ENCODE results near the gene RNF112. TPM values are rescaled to one million over a fixed set of nuclear protein-coding genes. Genes with fewer than 3 reads are reported as not detected.

RNF112 gene
- total and polyA plus RNA-seq, 2 of the 13 experiments (the other 11 are each of a cell fraction or from before 2014, with no cell fraction given), result 0.05 TPM; not detected in 1

GRCh38 chr17:19362277-19363113 is 48.5 kb upstream of the RNF112 start, which contains the start of gene B9D1 (continued):
- TF ChIP-seq SUZ12 (IDR thresholded peaks at IDR 0.05; ENCODE audit: low read depth, low read length), result no peak
- TF ChIP-seq ARID5B (CRISPR knock-in tag; IDR thresholded peaks at IDR 0.05), result peak; percentile 6; the same call in 1 of the 2 replicates
- no peak for TF ChIP-seq FOXM1 (CRISPR knock-in tag; IDR thresholded peaks at IDR 0.05)
- TF ChIP-seq, protein P1, sequence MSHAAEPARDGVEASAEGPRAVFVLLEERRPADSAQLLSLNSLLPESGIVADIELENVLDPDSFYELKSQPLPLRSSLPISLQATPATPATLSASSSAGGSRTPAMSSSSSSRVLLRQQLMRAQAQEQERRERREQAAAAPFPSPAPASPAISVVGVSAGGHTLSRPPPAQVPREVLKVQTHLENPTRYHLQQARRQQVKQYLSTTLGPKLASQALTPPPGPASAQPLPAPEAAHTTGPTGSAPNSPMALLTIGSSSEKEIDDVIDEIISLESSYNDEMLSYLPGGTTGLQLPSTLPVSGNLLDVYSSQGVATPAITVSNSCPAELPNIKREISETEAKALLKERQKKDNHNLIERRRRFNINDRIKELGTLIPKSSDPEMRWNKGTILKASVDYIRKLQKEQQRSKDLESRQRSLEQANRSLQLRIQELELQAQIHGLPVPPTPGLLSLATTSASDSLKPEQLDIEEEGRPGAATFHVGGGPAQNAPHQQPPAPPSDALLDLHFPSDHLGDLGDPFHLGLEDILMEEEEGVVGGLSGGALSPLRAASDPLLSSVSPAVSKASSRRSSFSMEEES (CRISPR knock-in tag; IDR thresholded peaks at IDR 0.05), result 0 out of 2 replicates have a peak, but pooled peaks have one; percentile 12
- TF ChIP-seq HMGXB4 (CRISPR knock-in tag; IDR thresholded peaks at IDR 0.05; ENCODE audit: borderline replicate concordance in 1 of 2, low read depth in 1 of 2), result peak; percentile 95 to 97
- no peak for TF ChIP-seq ISX (CRISPR knock-in tag; conservative IDR thresholded peaks at IDR 0.05)
- TF ChIP-seq, protein P2, sequence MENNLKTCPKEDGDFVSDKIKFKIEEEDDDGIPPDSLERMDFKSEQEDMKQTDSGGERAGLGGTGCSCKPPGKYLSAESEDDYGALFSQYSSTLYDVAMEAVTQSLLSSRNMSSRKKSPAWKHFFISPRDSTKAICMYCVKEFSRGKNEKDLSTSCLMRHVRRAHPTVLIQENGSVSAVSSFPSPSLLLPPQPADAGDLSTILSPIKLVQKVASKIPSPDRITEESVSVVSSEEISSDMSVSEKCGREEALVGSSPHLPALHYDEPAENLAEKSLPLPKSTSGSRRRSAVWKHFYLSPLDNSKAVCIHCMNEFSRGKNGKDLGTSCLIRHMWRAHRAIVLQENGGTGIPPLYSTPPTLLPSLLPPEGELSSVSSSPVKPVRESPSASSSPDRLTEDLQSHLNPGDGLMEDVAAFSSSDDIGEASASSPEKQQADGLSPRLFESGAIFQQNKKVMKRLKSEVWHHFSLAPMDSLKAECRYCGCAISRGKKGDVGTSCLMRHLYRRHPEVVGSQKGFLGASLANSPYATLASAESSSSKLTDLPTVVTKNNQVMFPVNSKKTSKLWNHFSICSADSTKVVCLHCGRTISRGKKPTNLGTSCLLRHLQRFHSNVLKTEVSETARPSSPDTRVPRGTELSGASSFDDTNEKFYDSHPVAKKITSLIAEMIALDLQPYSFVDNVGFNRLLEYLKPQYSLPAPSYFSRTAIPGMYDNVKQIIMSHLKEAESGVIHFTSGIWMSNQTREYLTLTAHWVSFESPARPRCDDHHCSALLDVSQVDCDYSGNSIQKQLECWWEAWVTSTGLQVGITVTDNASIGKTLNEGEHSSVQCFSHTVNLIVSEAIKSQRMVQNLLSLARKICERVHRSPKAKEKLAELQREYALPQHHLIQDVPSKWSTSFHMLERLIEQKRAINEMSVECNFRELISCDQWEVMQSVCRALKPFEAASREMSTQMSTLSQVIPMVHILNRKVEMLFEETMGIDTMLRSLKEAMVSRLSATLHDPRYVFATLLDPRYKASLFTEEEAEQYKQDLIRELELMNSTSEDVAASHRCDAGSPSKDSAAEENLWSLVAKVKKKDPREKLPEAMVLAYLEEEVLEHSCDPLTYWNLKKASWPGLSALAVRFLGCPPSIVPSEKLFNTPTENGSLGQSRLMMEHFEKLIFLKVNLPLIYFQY (CRISPR knock-in tag; IDR thresholded peaks at IDR 0.05; ENCODE audit: borderline replicate concordance), result peak; percentile 60; the same call in 1 of the 2 replicates
- no peak for TF ChIP-seq FOSL1 (CRISPR knock-in tag; IDR thresholded peaks at IDR 0.05; ENCODE audit: borderline replicate concordance)
- no peak for TF ChIP-seq MAFK (conservative IDR thresholded peaks at IDR 0.05 in 1 of 2, IDR thresholded peaks at IDR 0.05 in 1 of 2; ENCODE audit: low read length in 2 of 2)
- TF ChIP-seq, protein P3, sequence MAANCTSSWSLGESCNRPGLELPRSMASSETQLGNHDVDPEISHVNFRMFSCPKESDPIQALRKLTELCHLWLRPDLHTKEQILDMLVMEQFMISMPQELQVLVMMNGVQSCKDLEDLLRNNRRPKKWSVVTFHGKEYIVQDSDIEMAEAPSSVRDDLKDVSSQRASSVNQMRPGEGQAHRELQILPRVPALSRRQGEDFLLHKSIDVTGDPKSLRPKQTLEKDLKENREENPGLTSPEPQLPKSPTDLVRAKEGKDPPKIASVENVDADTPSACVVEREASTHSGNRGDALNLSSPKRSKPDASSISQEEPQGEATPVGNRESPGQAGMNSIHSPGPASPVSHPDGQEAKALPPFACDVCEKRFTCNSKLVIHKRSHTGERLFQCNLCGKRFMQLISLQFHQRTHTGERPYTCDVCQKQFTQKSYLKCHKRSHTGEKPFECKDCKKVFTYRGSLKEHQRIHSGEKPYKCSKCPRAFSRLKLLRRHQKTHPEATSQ (CRISPR knock-in tag; IDR thresholded peaks at IDR 0.05; ENCODE audit: borderline replicate concordance), result peak; percentile 59; the same call in 1 of the 2 replicates
- no peak for TF ChIP-seq HIVEP1 (CRISPR knock-in tag; IDR thresholded peaks at IDR 0.05)
- TF ChIP-seq MEIS1 (CRISPR knock-in tag; IDR thresholded peaks at IDR 0.05; ENCODE audit: borderline replicate concordance), result peak; percentile 3; the same call in 1 of the 2 replicates
- no peak for TF ChIP-seq ZNF235 (CRISPR knock-in tag; IDR thresholded peaks at IDR 0.05; ENCODE audit: borderline replicate concordance)

Data from HepG2 (cell line).